ENCODE data around the gene EDA.

The EDA gene

DNA sequence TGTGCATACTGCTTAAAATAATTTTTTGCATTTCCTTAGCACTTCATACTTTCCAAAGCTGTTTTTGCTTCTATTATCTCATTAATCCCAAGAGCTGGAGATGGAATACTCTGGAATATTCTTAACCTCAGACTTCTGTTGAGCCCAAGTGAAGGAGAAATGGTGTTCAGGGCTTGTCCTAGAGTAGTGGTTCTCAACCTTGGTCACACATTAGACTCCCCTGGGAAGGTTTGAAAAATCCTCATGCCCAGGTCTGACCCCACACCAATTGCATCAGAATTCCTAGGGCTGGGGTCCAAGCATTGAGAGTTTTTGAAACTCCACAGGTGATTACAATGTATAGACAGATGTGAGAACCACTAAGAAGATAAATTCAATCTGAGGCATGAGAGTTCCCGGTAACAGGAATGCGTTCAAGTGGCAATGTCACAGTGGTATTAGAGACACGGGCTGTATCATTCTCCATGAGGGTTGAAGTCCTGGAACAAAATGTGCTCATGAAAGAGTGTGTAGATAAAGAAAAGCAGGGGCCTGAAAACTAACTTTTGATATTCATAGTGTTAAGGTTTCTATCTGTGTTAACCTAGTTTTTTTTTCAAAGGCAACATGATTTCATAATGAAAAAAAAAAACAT lies 385.9 kb downstream of the EDA start:
- H3K27ac ChIP-seq (ENCODE audit: low read length), result no peak overlapping the region
- no peak overlapping the region for H3K9ac ChIP-seq (ENCODE audit: low read length)
- no peaks in the 10 kb centered on the region for H3K4me1 ChIP-seq (ENCODE audit: control insufficient read depth, low read depth, low read length)
- peaks cover 10% of the 10 kb centered on the region for H3K9me3 ChIP-seq (ENCODE audit: control insufficient read depth, low read depth, low read length)
- no peaks in the 10 kb centered on the region for H3K27me3 ChIP-seq (ENCODE audit: control insufficient read depth, insufficient read depth, low read length)
- H3K4me3 ChIP-seq (ENCODE audit: low read length), result no peak overlapping the region
- H3K36me3 ChIP-seq (ENCODE audit: control insufficient read depth, low read depth, low read length), result no peaks in the 10 kb centered on the region

DNA sequence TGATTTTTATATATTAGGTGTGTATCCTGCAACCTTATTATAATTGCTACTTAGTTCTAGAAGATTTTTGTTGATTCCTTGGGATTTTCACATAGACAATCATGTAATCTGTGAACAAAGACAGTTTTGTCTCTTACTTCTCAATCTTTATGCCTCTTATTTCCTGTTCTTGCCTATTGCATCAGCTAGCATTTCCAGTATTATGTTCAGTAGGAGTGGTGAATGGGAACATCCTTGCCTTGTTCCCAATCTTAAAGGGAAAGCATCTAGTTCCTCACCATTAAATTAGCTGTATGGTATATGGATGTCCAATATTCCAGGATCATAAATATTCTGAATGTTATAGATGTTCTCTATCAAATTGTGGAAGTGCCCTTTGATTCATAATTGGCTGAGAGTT lies 392.0 kb downstream of the EDA start:
- no peak overlapping the region for H3K4me3 ChIP-seq (ENCODE audit: low read length)
- H3K27me3 ChIP-seq (ENCODE audit: control insufficient read depth, insufficient read depth, low read length), result no peaks in the 10 kb centered on the region
- H3K9me3 ChIP-seq (ENCODE audit: control insufficient read depth, low read depth, low read length), result peaks cover 14% of the 10 kb centered on the region
- no peaks in the 10 kb centered on the region for H3K4me1 ChIP-seq (ENCODE audit: control insufficient read depth, low read depth, low read length)
- no peak overlapping the region for H3K9ac ChIP-seq (ENCODE audit: low read length)
- no peak overlapping the region for H3K27ac ChIP-seq (ENCODE audit: low read length)
- H3K36me3 ChIP-seq (ENCODE audit: control insufficient read depth, low read depth, low read length), result no peaks in the 10 kb centered on the region

DNA sequence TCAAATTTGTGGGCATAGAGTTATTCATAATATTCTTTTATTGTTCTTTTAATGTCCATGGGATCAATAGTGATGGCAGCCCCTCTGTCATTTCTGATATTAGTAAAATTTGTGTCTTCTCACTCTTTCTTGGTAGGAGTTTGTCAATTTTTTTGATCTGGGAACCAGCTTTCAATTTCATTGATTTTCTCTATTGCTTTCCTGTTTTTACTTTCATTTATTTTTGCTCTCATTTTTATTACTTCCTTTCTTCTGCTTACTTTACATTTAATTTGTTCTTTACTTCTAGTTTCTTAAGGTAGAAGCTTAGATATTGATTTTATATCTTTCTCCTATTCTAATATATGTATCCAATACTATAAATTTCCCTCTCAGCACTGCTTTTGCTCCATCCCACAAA lies 393.1 kb downstream of the EDA start:
- Histone ChIP-seq H3K4me3 (ENCODE audit: low read length) (no peak overlapping the region), H3K4me1 (ENCODE audit: control insufficient read depth, low read depth, low read length) (no peaks in the 10 kb centered on the region), H3K9me3 (ENCODE audit: control insufficient read depth, low read depth, low read length) (peaks cover 11% of the 10 kb centered on the region), H3K9ac (ENCODE audit: low read length) (no peak overlapping the region), H3K36me3 (ENCODE audit: control insufficient read depth, low read depth, low read length) (no peaks in the 10 kb centered on the region), H3K27me3 (ENCODE audit: control insufficient read depth, insufficient read depth, low read length) (no peaks in the 10 kb centered on the region), H3K27ac (ENCODE audit: low read length) (no peak overlapping the region)

DNA sequence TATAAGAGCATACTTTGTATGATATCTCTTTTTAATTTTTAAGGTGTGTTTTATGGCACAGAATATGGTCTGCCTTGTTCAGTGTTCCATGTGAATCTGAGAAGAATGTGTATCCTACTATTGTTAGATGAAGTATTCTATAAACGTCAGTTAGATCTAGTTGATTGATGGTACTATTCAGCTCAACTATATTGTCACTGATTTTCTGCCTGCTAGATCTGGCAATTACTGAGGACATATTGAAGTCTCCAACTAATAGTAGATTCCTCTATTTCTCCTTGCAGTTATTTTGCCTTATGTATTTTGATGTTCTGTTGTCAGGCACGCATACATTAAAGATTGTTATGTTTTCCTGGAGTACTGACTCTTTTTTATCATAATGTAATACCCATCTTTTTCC lies 394.1 kb downstream of the EDA start:
- Histone ChIP-seq H3K27me3 (ENCODE audit: control insufficient read depth, insufficient read depth, low read length) (no peaks in the 10 kb centered on the region), H3K4me1 (ENCODE audit: control insufficient read depth, low read depth, low read length) (no peaks in the 10 kb centered on the region), H3K4me3 (ENCODE audit: low read length) (no peak overlapping the region), H3K27ac (ENCODE audit: low read length) (no peak overlapping the region), H3K9ac (ENCODE audit: low read length) (no peak overlapping the region), H3K36me3 (ENCODE audit: control insufficient read depth, low read depth, low read length) (no peaks in the 10 kb centered on the region), H3K9me3 (ENCODE audit: control insufficient read depth, low read depth, low read length) (peaks cover 11% of the 10 kb centered on the region)

DNA sequence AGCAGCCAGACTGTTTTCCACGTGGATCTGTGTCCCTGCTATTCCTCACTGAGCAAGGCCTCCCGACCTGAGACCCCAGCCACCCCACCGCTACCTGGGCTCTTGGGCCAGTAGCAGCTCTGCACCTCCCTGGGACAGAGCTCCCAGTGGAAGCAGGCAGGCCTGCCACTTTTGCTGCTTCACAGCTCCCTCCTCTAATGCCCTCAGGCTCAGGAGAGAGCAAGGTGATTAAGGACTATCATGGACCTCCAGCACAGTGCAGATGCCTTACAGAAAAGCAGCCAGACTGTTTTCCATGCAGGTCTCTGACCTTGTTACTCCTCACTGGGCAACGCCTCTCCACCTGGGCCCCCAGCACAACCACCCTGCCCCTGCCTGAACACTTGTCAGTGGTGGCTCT lies 396.8 kb downstream of the EDA start:
- Histone ChIP-seq H3K27ac (ENCODE audit: low read length) (no peak overlapping the region), H3K4me1 (ENCODE audit: control insufficient read depth, low read depth, low read length) (no peaks in the 10 kb centered on the region), H3K36me3 (ENCODE audit: control insufficient read depth, low read depth, low read length) (no peaks in the 10 kb centered on the region), H3K4me3 (ENCODE audit: low read length) (no peak overlapping the region), H3K9ac (ENCODE audit: low read length) (no peak overlapping the region), H3K9me3 (ENCODE audit: control insufficient read depth, low read depth, low read length) (peaks cover 15% of the 10 kb centered on the region), H3K27me3 (ENCODE audit: control insufficient read depth, insufficient read depth, low read length) (no peaks in the 10 kb centered on the region)

DNA sequence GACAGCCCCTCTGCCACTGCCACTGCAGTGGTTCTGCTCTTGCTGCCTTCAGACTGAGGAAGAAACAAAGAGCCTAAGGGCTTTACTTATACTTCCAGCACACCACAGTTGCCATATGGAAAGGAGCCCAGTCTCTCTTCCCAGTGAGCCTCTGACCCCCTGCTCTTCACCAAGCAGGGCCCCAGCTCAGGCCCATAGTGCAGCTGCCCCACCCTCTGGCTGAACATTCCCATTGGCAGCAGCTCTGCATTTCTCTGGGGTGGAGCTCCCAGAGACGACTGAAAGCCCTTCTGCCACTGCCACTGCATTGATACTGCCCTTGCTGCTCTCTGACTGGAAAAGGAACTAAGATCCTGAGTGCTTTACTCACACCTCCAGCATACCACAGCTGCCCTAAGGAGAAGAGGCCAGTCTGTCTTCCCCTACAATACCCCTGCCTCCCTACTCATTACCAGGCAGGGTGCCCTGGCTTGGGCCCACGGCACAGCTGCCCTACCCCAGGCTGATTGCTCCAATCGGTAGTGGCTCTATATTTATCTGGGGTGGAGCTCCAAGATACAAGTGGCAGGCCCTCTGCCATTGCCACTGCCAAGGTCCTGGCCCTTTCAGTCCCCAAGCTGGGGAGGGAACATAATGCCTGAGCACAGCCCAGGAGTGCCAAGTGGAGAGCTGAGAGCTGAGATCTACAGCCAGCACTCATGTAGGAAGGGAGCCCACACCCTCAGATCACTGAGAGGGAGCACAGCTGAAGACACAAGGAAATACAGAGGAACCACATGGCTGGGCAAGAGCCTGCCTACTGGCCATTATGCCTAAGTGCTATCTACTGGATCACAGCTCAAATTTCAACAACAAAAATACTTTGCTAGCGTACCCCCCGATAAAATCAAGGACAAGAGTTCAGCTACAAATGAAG lies 397.8 kb downstream of the EDA start:
- Histone ChIP-seq H3K36me3 (ENCODE audit: control insufficient read depth, low read depth, low read length) (no peaks in the 10 kb centered on the region), H3K9me3 (ENCODE audit: control insufficient read depth, low read depth, low read length) (peaks cover 15% of the 10 kb centered on the region), H3K9ac (ENCODE audit: low read length) (no peak overlapping the region), H3K4me3 (ENCODE audit: low read length) (no peak overlapping the region), H3K27me3 (ENCODE audit: control insufficient read depth, insufficient read depth, low read length) (no peaks in the 10 kb centered on the region), H3K27ac (ENCODE audit: low read length) (no peak overlapping the region), H3K4me1 (ENCODE audit: control insufficient read depth, low read depth, low read length) (no peaks in the 10 kb centered on the region)

DNA sequence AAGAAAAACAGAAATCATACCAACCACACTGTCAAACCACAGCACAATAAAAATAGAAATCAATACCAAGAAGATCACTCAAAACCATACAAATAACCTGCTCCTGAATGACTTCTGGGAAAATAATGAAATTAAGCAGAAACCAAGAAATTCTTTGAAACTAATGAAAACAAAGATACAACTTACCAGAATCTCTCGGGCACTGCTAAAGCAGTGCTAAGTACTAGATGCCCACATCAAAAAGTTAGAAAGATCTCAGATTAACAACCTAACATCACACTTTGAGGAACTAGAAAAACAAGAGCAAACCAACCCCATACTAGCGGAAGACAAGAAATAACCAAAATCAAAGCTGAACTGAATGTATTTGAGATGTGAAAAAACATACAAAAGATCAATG lies 400.6 kb downstream of the EDA start:
- H3K9ac ChIP-seq (ENCODE audit: low read length), result no peak overlapping the region
- no peak overlapping the region for H3K4me3 ChIP-seq (ENCODE audit: low read length)
- H3K4me1 ChIP-seq (ENCODE audit: control insufficient read depth, low read depth, low read length), result no peaks in the 10 kb centered on the region
- H3K9me3 ChIP-seq (ENCODE audit: control insufficient read depth, low read depth, low read length), result peaks cover 16% of the 10 kb centered on the region
- H3K27me3 ChIP-seq (ENCODE audit: control insufficient read depth, insufficient read depth, low read length), result no peaks in the 10 kb centered on the region
- H3K36me3 ChIP-seq (ENCODE audit: control insufficient read depth, low read depth, low read length), result no peaks in the 10 kb centered on the region
- H3K27ac ChIP-seq (ENCODE audit: low read length), result no peak overlapping the region

DNA sequence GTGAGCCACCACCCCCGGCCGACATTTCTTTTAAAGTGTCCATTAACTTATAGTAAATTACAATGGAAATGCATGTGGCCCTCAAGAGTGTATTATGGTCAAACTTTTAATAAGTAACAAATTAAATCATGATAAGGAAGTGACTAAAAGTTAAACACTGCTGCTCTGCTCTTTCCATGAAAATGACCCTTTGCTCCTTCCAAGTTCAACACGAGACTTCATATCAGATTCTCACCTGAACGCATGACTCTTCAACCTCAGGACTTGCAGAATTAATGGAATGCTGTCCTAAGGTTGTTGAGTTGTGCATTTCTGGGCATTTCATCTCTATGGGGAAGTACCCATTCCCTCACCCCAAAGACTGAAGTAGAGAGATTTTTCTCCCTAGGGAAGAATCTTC lies 406.7 kb downstream of the EDA start:
- Histone ChIP-seq H3K9ac (ENCODE audit: low read length) (no peak overlapping the region), H3K4me1 (ENCODE audit: control insufficient read depth, low read depth, low read length) (no peaks in the 10 kb centered on the region), H3K36me3 (ENCODE audit: control insufficient read depth, low read depth, low read length) (no peaks in the 10 kb centered on the region), H3K27ac (ENCODE audit: low read length) (no peak overlapping the region), H3K4me3 (ENCODE audit: low read length) (no peak overlapping the region), H3K27me3 (ENCODE audit: control insufficient read depth, insufficient read depth, low read length) (no peaks in the 10 kb centered on the region), H3K9me3 (ENCODE audit: control insufficient read depth, low read depth, low read length) (peaks cover 10% of the 10 kb centered on the region)

DNA sequence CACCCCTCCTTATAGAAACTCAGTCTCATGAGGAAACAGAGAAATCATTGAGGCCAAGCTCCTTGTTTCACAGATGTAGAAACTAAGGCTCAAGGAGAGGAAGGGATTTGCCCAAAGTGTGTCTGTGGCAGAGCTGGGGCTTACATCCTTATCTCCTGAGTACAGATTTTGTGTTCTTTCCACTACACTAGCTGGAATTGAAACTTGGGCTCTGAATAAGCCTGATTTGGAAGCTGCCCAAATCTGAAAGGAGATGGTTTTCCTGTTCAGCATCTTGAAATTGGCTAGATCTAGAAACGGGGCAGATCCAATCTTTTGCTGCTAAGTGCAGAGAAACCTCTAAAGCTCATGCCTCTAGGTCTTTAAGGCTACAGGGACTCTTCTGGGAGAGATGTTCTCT lies 409.6 kb downstream of the EDA start:
- Histone ChIP-seq H3K9ac (ENCODE audit: low read length) (no peak overlapping the region), H3K9me3 (ENCODE audit: control insufficient read depth, low read depth, low read length) (peaks cover 8% of the 10 kb centered on the region), H3K4me1 (ENCODE audit: control insufficient read depth, low read depth, low read length) (no peaks in the 10 kb centered on the region), H3K27ac (ENCODE audit: low read length) (no peak overlapping the region), H3K4me3 (ENCODE audit: low read length) (no peak overlapping the region), H3K36me3 (ENCODE audit: control insufficient read depth, low read depth, low read length) (no peaks in the 10 kb centered on the region), H3K27me3 (ENCODE audit: control insufficient read depth, insufficient read depth, low read length) (no peaks in the 10 kb centered on the region)

DNA sequence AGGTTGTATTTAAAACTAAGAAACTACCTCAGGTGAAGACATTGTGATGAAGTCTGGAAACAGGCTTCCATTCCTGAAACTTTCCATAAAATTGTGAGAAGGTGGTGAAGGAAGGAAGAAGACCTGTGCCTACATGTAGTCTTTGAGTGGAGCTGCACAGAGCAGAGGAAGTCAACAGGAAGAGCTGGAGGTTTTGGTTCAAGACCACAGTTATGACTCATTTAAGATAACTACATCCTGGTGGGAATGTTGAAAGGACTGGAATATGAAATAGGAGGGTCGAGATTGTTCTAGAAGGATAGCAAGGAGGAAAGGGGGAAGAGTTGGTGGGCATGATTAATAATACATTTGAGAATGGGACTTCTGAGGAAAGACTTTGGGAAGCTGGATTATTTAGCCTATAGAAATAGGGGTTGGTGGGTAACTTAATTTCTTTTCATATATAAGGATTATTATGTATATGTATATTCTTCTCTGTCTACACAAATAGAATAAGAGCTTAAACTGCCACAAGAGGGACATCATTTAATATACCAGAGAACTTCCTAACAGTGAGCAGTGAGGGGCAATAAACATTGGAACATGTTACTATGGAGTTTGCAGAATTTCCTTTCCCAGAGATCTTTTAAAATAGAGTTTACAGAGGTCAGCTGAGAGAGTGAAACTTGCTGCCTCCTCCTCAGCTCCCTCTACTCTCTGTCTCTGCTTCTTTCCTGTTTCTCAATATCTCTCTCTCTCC lies 410.4 kb downstream of the EDA start:
- peaks cover 8% of the 10 kb centered on the region for H3K9me3 ChIP-seq (ENCODE audit: control insufficient read depth, low read depth, low read length)
- H3K4me3 ChIP-seq (ENCODE audit: low read length), result no peak overlapping the region
- no peaks in the 10 kb centered on the region for H3K27me3 ChIP-seq (ENCODE audit: control insufficient read depth, insufficient read depth, low read length)
- no peak overlapping the region for H3K9ac ChIP-seq (ENCODE audit: low read length)
- no peak overlapping the region for H3K27ac ChIP-seq (ENCODE audit: low read length)
- H3K36me3 ChIP-seq (ENCODE audit: control insufficient read depth, low read depth, low read length), result no peaks in the 10 kb centered on the region
- no peaks in the 10 kb centered on the region for H3K4me1 ChIP-seq (ENCODE audit: control insufficient read depth, low read depth, low read length)

DNA sequence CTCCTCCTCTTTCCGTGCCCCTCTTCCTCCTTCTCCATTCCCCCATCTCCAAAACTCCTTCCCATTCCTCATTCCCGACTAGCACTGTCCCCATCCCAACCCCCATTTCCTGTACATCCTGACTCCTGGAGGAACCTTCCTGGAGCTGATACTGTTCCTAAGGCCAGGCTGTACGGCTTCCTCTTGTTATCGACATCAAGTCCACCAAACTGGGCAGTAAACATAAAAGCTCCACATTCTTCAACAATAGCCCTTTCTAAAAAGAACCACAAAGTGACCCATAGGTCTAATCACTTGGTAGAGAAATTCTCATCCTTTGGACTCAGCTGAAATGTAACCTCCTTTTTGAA lies 410.9 kb downstream of the EDA start:
- peaks cover 8% of the 10 kb centered on the region for H3K9me3 ChIP-seq (ENCODE audit: control insufficient read depth, low read depth, low read length)
- H3K27ac ChIP-seq (ENCODE audit: low read length), result no peak overlapping the region
- no peak overlapping the region for H3K9ac ChIP-seq (ENCODE audit: low read length)
- H3K4me1 ChIP-seq (ENCODE audit: control insufficient read depth, low read depth, low read length), result no peaks in the 10 kb centered on the region
- H3K27me3 ChIP-seq (ENCODE audit: control insufficient read depth, insufficient read depth, low read length), result no peaks in the 10 kb centered on the region
- H3K36me3 ChIP-seq (ENCODE audit: control insufficient read depth, low read depth, low read length), result no peaks in the 10 kb centered on the region
- no peak overlapping the region for H3K4me3 ChIP-seq (ENCODE audit: low read length)

All from iPS-18a (cell line).